ENCODE measurements around the gene NKIRAS2.

DNA sequence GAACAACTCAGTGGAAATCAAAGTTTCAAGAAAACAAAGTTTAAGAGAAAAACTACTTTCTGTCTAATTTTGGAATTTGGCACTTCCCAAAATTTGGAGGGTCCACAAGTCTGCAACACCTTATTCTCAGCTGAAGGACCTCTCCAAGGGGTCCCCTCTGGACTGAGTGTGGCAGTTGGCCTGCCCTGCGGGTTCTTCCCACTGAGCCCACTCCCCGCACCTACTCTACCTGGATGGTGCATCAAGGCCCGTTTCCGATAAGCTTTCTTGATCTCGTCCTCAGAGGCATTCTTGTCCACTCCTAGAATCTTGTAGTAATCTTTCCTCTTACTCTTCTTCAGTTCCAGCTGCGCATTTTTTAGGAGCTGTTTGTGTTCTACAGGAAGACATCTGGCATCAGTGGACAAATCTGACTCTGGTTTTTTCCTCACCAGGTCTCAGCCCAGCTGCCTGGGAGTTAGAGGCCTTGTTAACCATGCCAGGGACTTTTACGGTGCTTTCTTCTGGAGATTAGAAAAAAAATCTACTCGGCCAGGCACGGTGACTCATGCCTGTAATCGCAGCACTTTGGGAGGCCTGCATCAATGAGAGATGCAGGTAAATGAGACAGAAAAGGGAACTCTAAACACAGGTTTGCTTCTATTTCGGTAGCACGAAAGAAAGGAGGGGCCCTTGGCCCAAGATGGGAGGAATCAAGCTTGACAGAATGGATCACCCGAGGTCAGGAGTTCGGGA, 37.7 kb upstream of the NKIRAS2 start:
- TF ChIP-seq, protein P1, sequence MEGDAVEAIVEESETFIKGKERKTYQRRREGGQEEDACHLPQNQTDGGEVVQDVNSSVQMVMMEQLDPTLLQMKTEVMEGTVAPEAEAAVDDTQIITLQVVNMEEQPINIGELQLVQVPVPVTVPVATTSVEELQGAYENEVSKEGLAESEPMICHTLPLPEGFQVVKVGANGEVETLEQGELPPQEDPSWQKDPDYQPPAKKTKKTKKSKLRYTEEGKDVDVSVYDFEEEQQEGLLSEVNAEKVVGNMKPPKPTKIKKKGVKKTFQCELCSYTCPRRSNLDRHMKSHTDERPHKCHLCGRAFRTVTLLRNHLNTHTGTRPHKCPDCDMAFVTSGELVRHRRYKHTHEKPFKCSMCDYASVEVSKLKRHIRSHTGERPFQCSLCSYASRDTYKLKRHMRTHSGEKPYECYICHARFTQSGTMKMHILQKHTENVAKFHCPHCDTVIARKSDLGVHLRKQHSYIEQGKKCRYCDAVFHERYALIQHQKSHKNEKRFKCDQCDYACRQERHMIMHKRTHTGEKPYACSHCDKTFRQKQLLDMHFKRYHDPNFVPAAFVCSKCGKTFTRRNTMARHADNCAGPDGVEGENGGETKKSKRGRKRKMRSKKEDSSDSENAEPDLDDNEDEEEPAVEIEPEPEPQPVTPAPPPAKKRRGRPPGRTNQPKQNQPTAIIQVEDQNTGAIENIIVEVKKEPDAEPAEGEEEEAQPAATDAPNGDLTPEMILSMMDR (IDR thresholded peaks at IDR 0.05; ENCODE audit: low read depth, low read length, poor library complexity, severe bottlenecking), result no peak
- no peak for TF ChIP-seq EZH2phosphoT487 (IDR thresholded peaks at IDR 0.05; ENCODE audit: borderline replicate concordance, low read length)
